Parathyroid adenoma (tissue), 2 donors: ENCODE data around the gene CTU1.
"Not testable (repeated sequence)": the region's sequence is repeated elsewhere in the genome, so short reads cannot be mapped to it uniquely, and the experiment has no call there.

ENCODE experiments used
- H2AFZ ChIP-seq: fragments of 300-600 bp; sonication (generic); one replicate; pipeline ENCODE4 v1.7.0; 2017; ENCODE audit warnings: antibody characterized with exemption, mild to moderate bottlenecking
- H3K27ac ChIP-seq: fragments of 300-600 bp; sonication (generic); one replicate; pipeline ENCODE4 v1.7.0; 2017
- H3K27me3 ChIP-seq: fragments of 300-600 bp; sonication (generic); one replicate; pipeline ENCODE4 v1.7.0; 2017; ENCODE audit warnings: low read length; ENCODE audit not compliant: control insufficient read depth, insufficient read depth
- H3K36me3 ChIP-seq: fragments of 300-600 bp; sonication (generic); one replicate; pipeline ENCODE4 v1.7.0; 2017; ENCODE audit warnings: low read length; ENCODE audit not compliant: control insufficient read depth, insufficient read depth
- H3K4me1 ChIP-seq: fragments of 300-600 bp; sonication (generic); one replicate; pipeline ENCODE4 v1.7.0; 2017; ENCODE audit warnings: control low read depth
- H3K4me2 ChIP-seq: fragments of 300-600 bp; sonication (generic); one replicate; pipeline ENCODE4 v1.7.0; 2017; ENCODE audit warnings: low read length
- H3K4me3 ChIP-seq: fragments of 300-600 bp; sonication (generic); one replicate; pipeline ENCODE4 v1.7.0; 2017; ENCODE audit warnings: low read depth, low read length
- H3K79me2 ChIP-seq: fragments of 300-600 bp; sonication (generic); one replicate; pipeline ENCODE4 v1.7.0; 2017; ENCODE audit warnings: control low read depth
- H3K9ac ChIP-seq: fragments of 300-600 bp; sonication (generic); one replicate; pipeline ENCODE4 v1.7.0; 2017; ENCODE audit warnings: mild to moderate bottlenecking
- H3K9me3 ChIP-seq: fragments of 300-600 bp; sonication (generic); one replicate; pipeline ENCODE4 v1.7.0; 2017; ENCODE audit warnings: low read length; ENCODE audit not compliant: control insufficient read depth
- TF ChIP-seq, protein P1 (sequence below): fragments of 300-600 bp; sonication (generic); IDR thresholded peaks from one replicate; pipeline ENCODE4 v1.7.0; 2017; ENCODE audit warnings: antibody characterized with exemption, mild to moderate bottlenecking
- donor health status: primary hyperparathyroidism.

The CTU1 gene

GRCh38 chr19:51147663-51148062 is 39.5 kb upstream of the CTU1 start:
- no peak overlapping the region for H3K9ac ChIP-seq
- TF ChIP-seq, protein P1, sequence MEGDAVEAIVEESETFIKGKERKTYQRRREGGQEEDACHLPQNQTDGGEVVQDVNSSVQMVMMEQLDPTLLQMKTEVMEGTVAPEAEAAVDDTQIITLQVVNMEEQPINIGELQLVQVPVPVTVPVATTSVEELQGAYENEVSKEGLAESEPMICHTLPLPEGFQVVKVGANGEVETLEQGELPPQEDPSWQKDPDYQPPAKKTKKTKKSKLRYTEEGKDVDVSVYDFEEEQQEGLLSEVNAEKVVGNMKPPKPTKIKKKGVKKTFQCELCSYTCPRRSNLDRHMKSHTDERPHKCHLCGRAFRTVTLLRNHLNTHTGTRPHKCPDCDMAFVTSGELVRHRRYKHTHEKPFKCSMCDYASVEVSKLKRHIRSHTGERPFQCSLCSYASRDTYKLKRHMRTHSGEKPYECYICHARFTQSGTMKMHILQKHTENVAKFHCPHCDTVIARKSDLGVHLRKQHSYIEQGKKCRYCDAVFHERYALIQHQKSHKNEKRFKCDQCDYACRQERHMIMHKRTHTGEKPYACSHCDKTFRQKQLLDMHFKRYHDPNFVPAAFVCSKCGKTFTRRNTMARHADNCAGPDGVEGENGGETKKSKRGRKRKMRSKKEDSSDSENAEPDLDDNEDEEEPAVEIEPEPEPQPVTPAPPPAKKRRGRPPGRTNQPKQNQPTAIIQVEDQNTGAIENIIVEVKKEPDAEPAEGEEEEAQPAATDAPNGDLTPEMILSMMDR, result no peak

GRCh38 chr19:51146751-51147150 is 38.5 kb upstream of the CTU1 start:
- H3K79me2 ChIP-seq, result no peaks in the 10 kb centered on the region
- H3K4me1 ChIP-seq, result peaks cover 31% of the 10 kb centered on the region
- TF ChIP-seq, protein P1, result no peak
- no peaks in the 10 kb centered on the region for H3K36me3 ChIP-seq
- H3K27ac ChIP-seq, result no peak overlapping the region
- no peak overlapping the region for H3K9ac ChIP-seq
- H3K4me3 ChIP-seq, result no peak overlapping the region
- no peak overlapping the region for H3K4me2 ChIP-seq
- no peaks in the 10 kb centered on the region for H3K9me3 ChIP-seq
- no peak overlapping the region for H2AFZ ChIP-seq
- H3K27me3 ChIP-seq, result no peaks in the 10 kb centered on the region

More at GRCh38 chr19:51147663-51148062, 39.5 kb upstream of the CTU1 start:
- Histone ChIP-seq H3K27me3 (no peaks in the 10 kb centered on the region), H3K9me3 (no peaks in the 10 kb centered on the region), H3K79me2 (no peaks in the 10 kb centered on the region), H3K4me3 (no peak overlapping the region), H3K27ac (no peak overlapping the region), H3K4me2 (no peak overlapping the region), H3K36me3 (no peaks in the 10 kb centered on the region), H2AFZ (peak overlapping the region; percentile 25), H3K4me1 (peaks cover 23% of the 10 kb centered on the region)

- Histone ChIP-seq H3K4me1 (peaks cover 35% of the 10 kb centered on the region), H3K4me2 (no peak overlapping the region), H3K4me3 (no peak overlapping the region), H3K27me3 (no peaks in the 10 kb centered on the region), H3K9ac (no peak overlapping the region), H3K36me3 (no peaks in the 10 kb centered on the region), H2AFZ (no peak overlapping the region), H3K9me3 (no peaks in the 10 kb centered on the region), H3K27ac (no peak overlapping the region), H3K79me2 (no peaks in the 10 kb centered on the region)
- TF ChIP-seq, protein P1, result no peak
Observed at GRCh38 chr19:51145916-51146493, 37.8 kb upstream of the CTU1 start.

GRCh38 chr19:51144482-51145045 is 36.4 kb upstream of the CTU1 start:
- TF ChIP-seq, protein P1, result no peak
- Histone ChIP-seq H3K79me2 (no peaks in the 10 kb centered on the region), H3K4me2 (no peak overlapping the region), H3K4me1 (peaks cover 35% of the 10 kb centered on the region), H3K27ac (no peak overlapping the region), H3K27me3 (no peaks in the 10 kb centered on the region), H2AFZ (peak overlapping the region; percentile 10), H3K36me3 (no peaks in the 10 kb centered on the region), H3K4me3 (no peak overlapping the region), H3K9me3 (no peaks in the 10 kb centered on the region), H3K9ac (no peak overlapping the region)

- Histone ChIP-seq H3K36me3 (no peaks in the 10 kb centered on the region), H3K4me2 (no peak overlapping the region), H3K4me1 (peaks cover 35% of the 10 kb centered on the region), H3K79me2 (no peaks in the 10 kb centered on the region), H3K27me3 (no peaks in the 10 kb centered on the region), H3K27ac (no peak overlapping the region), H3K9me3 (no peaks in the 10 kb centered on the region), H3K4me3 (no peak overlapping the region), H3K9ac (no peak overlapping the region), H2AFZ (peak overlapping the region; percentile 33)
- TF ChIP-seq, protein P1, result no peak
Observed at GRCh38 chr19:51143486-51143885, 35.3 kb upstream of the CTU1 start.

GRCh38 chr19:51142809-51143475 is 34.7 kb upstream of the CTU1 start:
- Histone ChIP-seq H3K4me1 (peaks cover 35% of the 10 kb centered on the region), H3K27ac (peak overlapping the region; percentile 59), H2AFZ (peak overlapping the region; percentile 81)
- not testable (repeated sequence) for H3K36me3 ChIP-seq, H3K9ac ChIP-seq, H3K79me2 ChIP-seq, H3K27me3 ChIP-seq, H3K4me2 ChIP-seq, H3K9me3 ChIP-seq, H3K4me3 ChIP-seq
